IMR-90 (cell line): Measurements from ENCODE around the gene ZNF236. TPM values are rescaled to one million over a fixed set of nuclear protein-coding genes. Genes with fewer than 3 reads are reported as not detected.

Source experiments
- ATAC-seq: fragments of 200-7000 bp; cut with Tn5 transposase; 2 replicates; pipeline ENCODE4 v1.9.1; 2020; ENCODE audit warnings: low read depth, mild to moderate bottlenecking, moderate library complexity
- BruUV-seq: library from RNA; stranded (reverse); fragments of 400-500 nt; replicated peaks from 2 replicates; lab custom pipeline; 2021; lab: Mats Ljungman, UMichigan
- CTCF ChIA-PET: fragments of 300-600 bp; formaldehyde crosslinking; extraction: SDS; loops from one replicate; lab custom pipeline; 2021; ENCODE audit warnings: antibody characterized with exemption; lab: Yijun Ruan, JAX
- POLR2A ChIA-PET: fragments of 300-600 bp; sonication (Branson Sonifier 250); formaldehyde crosslinking; loops from one replicate; lab custom pipeline; 2022; ENCODE audit warnings: antibody characterized with exemption; ENCODE audit not compliant: unreplicated experiment; lab: Charles Lee
- DNase-seq: peaks from one replicate; pipeline ENCODE4 v3.0.0; 2013
- H2AFZ ChIP-seq: replicated peaks from 2 replicates; pipeline ENCODE3; 2013; ENCODE audit warnings: low read length, mild to moderate bottlenecking; ENCODE audit not compliant: poor library complexity
- H2AK5ac ChIP-seq: 2 replicates; pipeline ENCODE4 v1.6.1; 2013; ENCODE audit warnings: low read depth, low read length, inconsistent platforms
- H2AK9ac ChIP-seq: replicated peaks from 2 replicates; pipeline ENCODE3; 2013; ENCODE audit warnings: mild to moderate bottlenecking, low read depth, low read length, moderate library complexity; ENCODE audit not compliant: poor library complexity
- H2BK120ac ChIP-seq: 2 replicates; pipeline ENCODE4 v1.6.1; 2013; ENCODE audit warnings: low read depth, low read length, inconsistent platforms
- H2BK15ac ChIP-seq: 3 replicates; pipeline ENCODE4 v1.6.1; 2013; ENCODE audit warnings: low read depth, low read length, inconsistent platforms
- H2BK20ac ChIP-seq: 2 replicates; pipeline ENCODE4 v1.6.1; 2013; ENCODE audit warnings: low read depth, mild to moderate bottlenecking, inconsistent platforms, low read length, moderate library complexity
- H2BK5ac ChIP-seq: 2 replicates; pipeline ENCODE4 v1.6.1; 2013; ENCODE audit warnings: mild to moderate bottlenecking, low read depth, low read length, inconsistent platforms; ENCODE audit not compliant: poor library complexity, severe bottlenecking
- H3K14ac ChIP-seq: replicated peaks from 2 replicates; pipeline ENCODE4 v1.6.1; 2013; ENCODE audit warnings: low read depth, low read length, inconsistent platforms
- H3K18ac ChIP-seq: 2 replicates; pipeline ENCODE4 v1.6.1; 2013; ENCODE audit warnings: low read depth, low read length, control low read depth
- H3K23ac ChIP-seq: 2 replicates; pipeline ENCODE4 v1.6.1; 2013; ENCODE audit warnings: low read depth, low read length, inconsistent platforms
- H3K27ac ChIP-seq: 2 replicates; pipeline ENCODE4 v1.5.1; 2013; ENCODE audit warnings: mild to moderate bottlenecking, control low read depth, low read length; ENCODE audit not compliant: insufficient read depth
- H3K27me3 ChIP-seq: 2 replicates; pipeline ENCODE4 v1.6.1; 2013; ENCODE audit warnings: low read length; ENCODE audit not compliant: control insufficient read depth, insufficient read depth
- H3K36me3 ChIP-seq: 2 replicates; pipeline ENCODE4 v1.6.1; 2013; ENCODE audit warnings: low read length, mixed read lengths; ENCODE audit not compliant: control insufficient read depth, insufficient read depth
- H3K4ac ChIP-seq: 2 replicates; pipeline ENCODE4 v1.6.1; 2013; ENCODE audit warnings: low read depth, low read length, inconsistent platforms
- H3K4me1 ChIP-seq: 2 replicates; pipeline ENCODE4 v1.6.1; 2013; ENCODE audit warnings: low read length, mixed read lengths; ENCODE audit not compliant: control insufficient read depth, insufficient read depth
- H3K4me2 ChIP-seq: 2 replicates; pipeline ENCODE4 v1.6.1; 2013; ENCODE audit warnings: low read depth, mild to moderate bottlenecking, control low read depth, low read length, moderate library complexity
- H3K4me3 ChIP-seq: 2 replicates; pipeline ENCODE4 v1.5.1; 2013; ENCODE audit warnings: low read depth, mild to moderate bottlenecking, control low read depth, low read length, moderate library complexity; ENCODE audit not compliant: insufficient read depth
- H3K56ac ChIP-seq: 2 replicates; pipeline ENCODE4 v1.6.1; 2013; ENCODE audit warnings: low read length, inconsistent platforms; ENCODE audit not compliant: insufficient read depth; ENCODE audit errors: extremely low read depth
- H3K79me1 ChIP-seq, 2 experiments: 2 replicates each; pipeline ENCODE4 v1.6.1; 2013; ENCODE audit warnings: low read length in 2 of 2, inconsistent platforms in 1 of 2, low read depth in 1 of 2
- H3K9ac ChIP-seq: 2 replicates; pipeline ENCODE4 v1.6.1; 2013; ENCODE audit warnings: low read depth, low read length, control low read depth
- H3K9me1 ChIP-seq: 2 replicates; pipeline ENCODE4 v1.6.1; 2013; ENCODE audit warnings: low read length, inconsistent platforms; ENCODE audit not compliant: insufficient read depth
- H3K9me3 ChIP-seq: 2 replicates; pipeline ENCODE4 v1.6.1; 2013; ENCODE audit warnings: low read length; ENCODE audit not compliant: control insufficient read depth, insufficient read depth
- H4K20me1 ChIP-seq: 2 replicates; pipeline ENCODE4 v1.6.1; 2013; ENCODE audit warnings: low read length, inconsistent platforms; ENCODE audit not compliant: insufficient read depth
- H4K5ac ChIP-seq: 2 replicates; pipeline ENCODE4 v1.6.1; 2013; ENCODE audit warnings: mild to moderate bottlenecking, low read depth, low read length, control low read depth
- H4K8ac ChIP-seq, 2 experiments: 2 replicates each; pipeline ENCODE4 v1.6.1; 2013; ENCODE audit warnings: low read depth in 2 of 2, low read length in 2 of 2, control low read depth in 1 of 2, inconsistent platforms in 1 of 2
- H4K91ac ChIP-seq: 2 replicates; pipeline ENCODE4 v1.6.1; 2013; ENCODE audit warnings: low read depth, low read length, inconsistent platforms; ENCODE audit not compliant: insufficient read depth
- BHLHE40 ChIP-seq: fragments of 150-350 bp; IDR thresholded peaks from 2 replicates; pipeline ENCODE4 v1.6.1; 2016; ENCODE audit warnings: mild to moderate bottlenecking, low read depth, low read length
- CEBPB ChIP-seq: IDR thresholded peaks from 2 replicates; pipeline ENCODE4 v1.6.1; 2012; ENCODE audit warnings: low read depth, low read length, improper control_type of control experiment
- CHD1 ChIP-seq: IDR thresholded peaks from 2 replicates; pipeline ENCODE4 v1.6.1; 2012; ENCODE audit warnings: low read depth, low read length, improper control_type of control experiment
- FOS ChIP-seq: fragments of 150-350 bp; IDR thresholded peaks from 2 replicates; pipeline ENCODE4 v1.6.1; 2016; ENCODE audit warnings: low read depth, low read length
- MAFK ChIP-seq: IDR thresholded peaks from 2 replicates; pipeline ENCODE4 v1.6.1; 2012; ENCODE audit warnings: low read depth, low read length, improper control_type of control experiment
- MAZ ChIP-seq: IDR thresholded peaks from 2 replicates; pipeline ENCODE4 v1.6.1; 2012; ENCODE audit warnings: low read depth, mild to moderate bottlenecking, low read length, improper control_type of control experiment, moderate library complexity, borderline replicate concordance
- MXI1 ChIP-seq: IDR thresholded peaks from 2 replicates; pipeline ENCODE4 v1.6.1; 2012; ENCODE audit warnings: low read depth, mild to moderate bottlenecking, low read length, moderate library complexity, borderline replicate concordance
- NFE2L2 ChIP-seq: fragments of 150-350 bp; IDR thresholded peaks from 2 replicates; pipeline ENCODE4 v1.6.1; 2016; ENCODE audit warnings: low read depth, mild to moderate bottlenecking, low read length
- POLR2A ChIP-seq: IDR thresholded peaks from 2 replicates; pipeline ENCODE4 v1.6.1; 2012; ENCODE audit warnings: mild to moderate bottlenecking, low read depth, low read length
- RAD21 ChIP-seq: IDR thresholded peaks from 2 replicates; pipeline ENCODE4 v1.6.1; 2012; ENCODE audit warnings: low read length, improper control_type of control experiment
- RCOR1 ChIP-seq: IDR thresholded peaks from 2 replicates; pipeline ENCODE4 v1.6.1; 2012; ENCODE audit warnings: mild to moderate bottlenecking, low read length, improper control_type of control experiment; ENCODE audit not compliant: insufficient replicate concordance
- RFX5 ChIP-seq: IDR thresholded peaks from 2 replicates; pipeline ENCODE4 v1.8.0; 2012; ENCODE audit warnings: low read depth, mild to moderate bottlenecking, low read length, moderate library complexity
- SMC3 ChIP-seq: fragments of 150-350 bp; IDR thresholded peaks from 2 replicates; pipeline ENCODE4 v1.6.1; 2016; ENCODE audit warnings: low read depth, mild to moderate bottlenecking, antibody characterized with exemption, low read length, moderate library complexity
- WGBS, 2 experiments: methylation state at CpG; one replicate each; pipeline versions ENCODE4 v1.1.5 to v1.1.7; 2013; ENCODE audit warnings: missing lambda C conversion rate in 2 of 2; ENCODE audit not compliant: insufficient read length in 1 of 2; ENCODE audit errors: extremely low coverage in 2 of 2; 5-methylcytosine and 5-hydroxymethylcytosine counted together
- dilution Hi-C: fragments of 300-500 bp; cut with HindIII; formaldehyde crosslinking; loops from one replicate; pipeline ENCODE4 v1.14.3; 2018; ENCODE audit warnings: low sequenced_read_pairs; ENCODE audit not compliant: unreplicated experiment
- in situ Hi-C: fragments of 300-500 bp; cut with MboI; formaldehyde crosslinking; loops from 3 replicates; pipeline ENCODE4 v1.14.3; 2019; ENCODE audit warnings: low sequenced_read_pairs, inconsistent platforms, mixed read lengths
- intact Hi-C: fragments of 100-400 bp; cut with micrococcal nuclease; formaldehyde crosslinking; loops from 2 replicates; pipeline ENCODE4 v1.10.0; 2022
- polyA plus RNA-seq, 3 experiments: library from polyadenylated mRNA; depleted of rRNA; stranded (reverse); fragments of >200 nt; gene quantifications; 2 replicates each; pipeline ENCODE4 v1.2.3, GENCODE V29; 2012; ENCODE audit warnings: low replicate concordance in 1 of 3
- total RNA-seq: library from RNA; depleted of rRNA; stranded (reverse); fragments of >200 nt; gene quantifications from 2 replicates; pipeline ENCODE4 v1.2.3, GENCODE V29; 2012
- TF ChIP-seq, protein P1 (sequence below): fragments of 150-350 bp; IDR thresholded peaks from 2 replicates; pipeline ENCODE4 v1.6.1; 2016; ENCODE audit warnings: low read depth, mild to moderate bottlenecking, low read length, moderate library complexity, borderline replicate concordance
- TF ChIP-seq, protein P2 (sequence below): fragments of 150-350 bp; IDR thresholded peaks from 2 replicates; pipeline ENCODE4 v1.6.1; 2017; ENCODE audit warnings: mild to moderate bottlenecking, antibody characterized with exemption, low read length, low read depth
- TF ChIP-seq, protein P3 (sequence below): conservative IDR thresholded peaks from 2 replicates; pipeline ENCODE4 v1.5.1; 2012; ENCODE audit warnings: mild to moderate bottlenecking, low read depth, low read length, improper control_type of control experiment

The ZNF236 gene
- total and polyA plus RNA-seq, 2 of the 4 experiments (the other 2 are of a cell fraction) = 3.6 to 9.7 TPM

DNA sequence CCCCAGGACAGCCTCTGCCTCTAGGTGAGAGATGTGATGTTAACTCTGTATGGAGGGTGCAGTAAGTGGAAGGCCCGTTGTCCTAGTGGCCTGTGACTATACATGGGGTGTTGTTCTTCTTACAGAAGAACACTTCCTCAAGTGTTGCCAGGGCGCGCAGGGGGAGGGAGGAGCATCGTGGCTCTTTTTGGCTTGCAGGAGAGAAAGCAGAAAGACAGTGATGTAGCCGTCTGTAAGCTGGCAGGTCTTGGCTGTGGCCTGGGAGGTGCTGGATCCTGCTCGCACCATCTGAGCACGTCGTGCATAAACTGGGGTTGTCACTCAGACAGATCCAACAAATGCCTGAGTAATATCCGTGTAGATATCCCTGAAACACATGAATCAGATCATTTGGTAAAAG, 44.3 kb downstream of the ZNF236 start:
- intact Hi-C loops = no loop called here
- ChIA-PET CTCF (no interaction called here), POLR2A (no interaction called here)
- in situ Hi-C loops = no loop called here
- peaks cover 14% of the 10 kb centered on the region for H3K36me3 ChIP-seq
- H4K5ac ChIP-seq = no peak overlapping the region
- DNase-seq (no peak), ATAC-seq (no peak)
- no peaks in the 10 kb centered on the region for H3K9me3 ChIP-seq
- H3K18ac ChIP-seq = no peak overlapping the region
- 81% methylated on average over 6 of the region's 9 CpGs; no CpG with 5 or more reads in 1 of the 2 experiments for WGBS, 2 experiments
- H3K4me2 ChIP-seq = no peak overlapping the region
- no peak overlapping the region for H2BK120ac ChIP-seq
- no peak overlapping the region for H4K8ac ChIP-seq
- H3K4me1 ChIP-seq = no peaks in the 10 kb centered on the region
- H2AK9ac ChIP-seq = no peak overlapping the region
- no peak overlapping the region for H2AK5ac ChIP-seq
- H3K56ac ChIP-seq = no peak overlapping the region
- no peak overlapping the region for H3K4me3 ChIP-seq
- H3K4ac ChIP-seq = no peak overlapping the region
- H3K79me1 ChIP-seq = no peaks in the 10 kb centered on the region; a peak in 1 of 4 replicates
- no peak overlapping the region for H3K14ac ChIP-seq
- peaks cover 3% of the 10 kb centered on the region; the same call in 1 of the 2 replicates for H3K9me1 ChIP-seq
- H4K20me1 ChIP-seq = no peaks in the 10 kb centered on the region
- H3K27ac ChIP-seq = no peak overlapping the region
- no peak overlapping the region for H2BK20ac ChIP-seq
- no peak for TF ChIP-seq BHLHE40
- TF ChIP-seq MAZ = no peak
- TF ChIP-seq FOS = no peak
- TF ChIP-seq, protein P1, sequence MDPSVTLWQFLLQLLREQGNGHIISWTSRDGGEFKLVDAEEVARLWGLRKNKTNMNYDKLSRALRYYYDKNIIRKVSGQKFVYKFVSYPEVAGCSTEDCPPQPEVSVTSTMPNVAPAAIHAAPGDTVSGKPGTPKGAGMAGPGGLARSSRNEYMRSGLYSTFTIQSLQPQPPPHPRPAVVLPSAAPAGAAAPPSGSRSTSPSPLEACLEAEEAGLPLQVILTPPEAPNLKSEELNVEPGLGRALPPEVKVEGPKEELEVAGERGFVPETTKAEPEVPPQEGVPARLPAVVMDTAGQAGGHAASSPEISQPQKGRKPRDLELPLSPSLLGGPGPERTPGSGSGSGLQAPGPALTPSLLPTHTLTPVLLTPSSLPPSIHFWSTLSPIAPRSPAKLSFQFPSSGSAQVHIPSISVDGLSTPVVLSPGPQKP = no peak
- TF ChIP-seq RAD21 = no peak
- TF ChIP-seq, protein P2, sequence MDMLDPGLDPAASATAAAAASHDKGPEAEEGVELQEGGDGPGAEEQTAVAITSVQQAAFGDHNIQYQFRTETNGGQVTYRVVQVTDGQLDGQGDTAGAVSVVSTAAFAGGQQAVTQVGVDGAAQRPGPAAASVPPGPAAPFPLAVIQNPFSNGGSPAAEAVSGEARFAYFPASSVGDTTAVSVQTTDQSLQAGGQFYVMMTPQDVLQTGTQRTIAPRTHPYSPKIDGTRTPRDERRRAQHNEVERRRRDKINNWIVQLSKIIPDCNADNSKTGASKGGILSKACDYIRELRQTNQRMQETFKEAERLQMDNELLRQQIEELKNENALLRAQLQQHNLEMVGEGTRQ = no peak
- TF ChIP-seq RFX5 = no peak
- TF ChIP-seq POLR2A = no peak
- no peak for TF ChIP-seq MXI1
- TF ChIP-seq SMC3 = no peak
- no peak for TF ChIP-seq CEBPB
- TF ChIP-seq CHD1 = no peak
- no peak for TF ChIP-seq RCOR1
- TF ChIP-seq MAFK = no peak
- TF ChIP-seq, protein P3, sequence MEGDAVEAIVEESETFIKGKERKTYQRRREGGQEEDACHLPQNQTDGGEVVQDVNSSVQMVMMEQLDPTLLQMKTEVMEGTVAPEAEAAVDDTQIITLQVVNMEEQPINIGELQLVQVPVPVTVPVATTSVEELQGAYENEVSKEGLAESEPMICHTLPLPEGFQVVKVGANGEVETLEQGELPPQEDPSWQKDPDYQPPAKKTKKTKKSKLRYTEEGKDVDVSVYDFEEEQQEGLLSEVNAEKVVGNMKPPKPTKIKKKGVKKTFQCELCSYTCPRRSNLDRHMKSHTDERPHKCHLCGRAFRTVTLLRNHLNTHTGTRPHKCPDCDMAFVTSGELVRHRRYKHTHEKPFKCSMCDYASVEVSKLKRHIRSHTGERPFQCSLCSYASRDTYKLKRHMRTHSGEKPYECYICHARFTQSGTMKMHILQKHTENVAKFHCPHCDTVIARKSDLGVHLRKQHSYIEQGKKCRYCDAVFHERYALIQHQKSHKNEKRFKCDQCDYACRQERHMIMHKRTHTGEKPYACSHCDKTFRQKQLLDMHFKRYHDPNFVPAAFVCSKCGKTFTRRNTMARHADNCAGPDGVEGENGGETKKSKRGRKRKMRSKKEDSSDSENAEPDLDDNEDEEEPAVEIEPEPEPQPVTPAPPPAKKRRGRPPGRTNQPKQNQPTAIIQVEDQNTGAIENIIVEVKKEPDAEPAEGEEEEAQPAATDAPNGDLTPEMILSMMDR = no peak
- TF ChIP-seq NFE2L2 = no peak
- no peak overlapping the region for H2AFZ ChIP-seq
- no peaks in the 10 kb centered on the region for H3K27me3 ChIP-seq
- no peak overlapping the region for H3K9ac ChIP-seq
- H3K23ac ChIP-seq = no peak overlapping the region
- H2BK5ac ChIP-seq = no peak overlapping the region
- dilution Hi-C loops = no loop called here
- no peak overlapping the region for H2BK15ac ChIP-seq
- no TSS peak for BruUV-seq
- H4K91ac ChIP-seq = no peak overlapping the region
